Measurements from ENCODE around the gene CSN2.
"Not testable (repeated sequence)": the region's sequence is repeated elsewhere in the genome, so short reads cannot be mapped to it uniquely, and the experiment has no call there.

CSN2 gene, protein sequence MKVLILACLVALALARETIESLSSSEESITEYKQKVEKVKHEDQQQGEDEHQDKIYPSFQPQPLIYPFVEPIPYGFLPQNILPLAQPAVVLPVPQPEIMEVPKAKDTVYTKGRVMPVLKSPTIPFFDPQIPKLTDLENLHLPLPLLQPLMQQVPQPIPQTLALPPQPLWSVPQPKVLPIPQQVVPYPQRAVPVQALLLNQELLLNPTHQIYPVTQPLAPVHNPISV

DNA sequence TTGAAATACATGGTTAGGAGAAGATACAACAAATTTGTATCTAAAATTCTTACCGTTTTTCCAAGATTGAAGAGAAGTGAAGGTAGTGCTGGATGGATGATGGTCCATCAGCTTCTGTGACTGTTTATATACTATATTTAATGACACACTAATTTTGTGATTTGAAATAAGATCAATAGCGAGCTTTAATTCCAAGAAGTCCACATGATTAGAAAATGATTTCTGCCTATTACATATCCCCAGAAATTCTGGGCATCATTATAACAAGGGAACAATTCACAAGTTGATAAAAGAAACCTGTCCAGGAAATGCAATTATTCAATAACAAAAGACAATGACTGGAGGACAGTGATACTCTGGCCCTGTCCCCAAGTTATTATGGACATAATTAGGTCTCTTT lies at the start of gene CSN2:
CSN2 (minus strand) TSS at position 101 of the 400 bp plus-strand sequence. CDS start 4,733 bp downstream, outside the sequence.
- DNase-seq (ENCODE audit: low read depth in 2 of 2), result no peak

DNA sequence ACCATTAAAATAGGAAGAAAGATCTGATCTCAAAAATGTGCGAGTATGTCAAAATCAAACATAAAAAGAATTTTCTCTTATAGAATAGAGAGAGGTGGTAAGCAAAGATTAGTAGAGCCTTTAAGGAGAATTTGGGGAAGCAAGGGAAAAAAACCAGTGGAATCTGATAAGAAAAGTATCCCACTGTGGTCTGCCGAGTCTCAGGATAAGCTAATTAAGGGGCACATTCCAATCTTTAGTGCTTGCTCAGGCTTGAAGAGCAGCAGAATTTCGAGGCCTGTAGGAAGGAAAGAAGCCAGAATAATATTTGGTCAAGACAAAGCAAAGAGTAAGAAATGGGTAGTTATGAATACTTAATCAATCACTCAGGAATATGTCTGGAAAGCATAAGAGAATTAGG lies 43.2 kb upstream of the CSN2 start:
- no peak for DNase-seq (ENCODE audit: low read depth in 2 of 2)

DNA sequence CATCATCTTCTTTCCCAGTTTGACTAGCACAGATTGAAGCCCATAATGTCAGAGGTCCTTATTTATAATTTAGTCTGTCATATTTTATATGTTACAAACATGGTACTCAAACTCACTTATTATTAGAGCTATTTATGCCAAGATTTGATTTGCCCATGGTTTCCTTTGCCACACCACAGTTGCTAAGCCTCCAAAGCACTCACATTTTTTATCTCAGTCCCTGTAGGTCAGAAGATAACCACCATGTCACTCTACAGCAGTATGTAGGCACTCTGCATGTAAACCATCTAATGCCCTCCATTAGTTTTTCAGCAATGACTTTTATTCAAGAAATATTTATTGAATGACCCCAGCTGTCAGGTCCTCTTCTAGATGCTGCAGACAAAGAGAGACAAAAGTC lies 37.0 kb upstream of the CSN2 start:
- DNase-seq (ENCODE audit: low read depth in 2 of 2), result no peak

DNA sequence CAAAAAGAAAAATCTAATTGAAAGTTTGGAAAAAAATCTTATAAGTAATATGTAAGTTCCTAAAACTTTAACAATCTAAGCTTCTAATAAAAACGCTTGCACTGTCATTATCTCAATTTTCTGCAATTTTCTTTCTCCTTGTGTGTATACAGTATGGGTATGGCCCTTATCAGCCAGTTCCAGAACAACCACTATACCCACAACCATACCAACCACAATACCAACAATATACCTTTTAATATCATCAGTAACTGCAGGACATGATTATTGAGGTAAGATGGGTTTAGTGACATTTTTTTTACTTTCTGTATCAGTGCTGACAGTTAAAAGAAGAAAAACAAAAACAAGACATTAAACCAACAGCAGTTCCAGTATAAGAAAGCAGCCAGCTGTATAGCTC lies 35.2 kb upstream of the CSN2 start:
- no peak for DNase-seq (ENCODE audit: low read depth in 2 of 2)

DNA sequence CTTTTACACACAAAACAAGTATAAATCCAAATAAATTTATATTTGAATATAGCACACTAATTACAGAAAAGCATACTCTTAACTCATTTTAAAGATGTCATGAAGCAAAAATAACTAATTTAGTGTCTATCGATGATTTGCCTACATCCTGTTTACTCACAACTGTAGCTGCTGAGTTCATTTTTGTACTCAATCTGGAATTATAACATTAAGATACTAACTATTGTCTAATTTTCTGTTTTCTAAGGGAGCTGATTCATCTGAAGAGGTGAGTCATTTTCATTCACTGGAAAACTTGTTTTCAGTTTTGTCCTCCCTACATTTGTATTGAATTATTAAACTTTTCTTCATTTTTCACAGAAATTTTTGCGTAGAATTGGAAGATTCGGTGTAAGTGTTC lies 33.9 kb upstream of the CSN2 start:
- no peak for DNase-seq (ENCODE audit: low read depth in 2 of 2)

DNA sequence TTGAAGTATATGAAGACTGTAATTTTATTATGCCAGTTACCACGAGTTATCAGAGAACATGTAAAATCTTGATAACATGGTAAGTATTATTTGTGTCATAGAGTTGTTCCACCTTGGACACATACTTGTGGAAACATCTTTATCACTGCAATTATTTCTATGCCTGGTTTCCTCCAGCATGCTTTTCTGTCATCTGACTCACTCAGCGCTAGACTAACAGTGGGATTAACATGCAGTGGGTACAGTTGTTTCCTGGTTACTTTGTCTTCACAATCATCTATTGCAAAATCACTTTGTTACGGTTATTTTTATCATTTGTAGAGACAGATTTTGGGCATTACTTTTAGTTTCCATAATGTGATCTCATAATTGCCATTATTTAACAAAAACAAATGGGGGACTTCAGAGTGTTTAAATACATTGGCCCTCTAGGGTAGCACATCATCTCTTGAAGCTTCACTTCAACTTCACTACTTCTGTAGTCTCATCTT lies 30.0 kb upstream of the CSN2 start, which contains the start of gene STATH:
STATH (plus strand) TSS at position 441 of the 491 bp plus-strand sequence. CDS start 2,472 bp downstream, outside the sequence.
- DNase-seq (ENCODE audit: low read depth in 2 of 2), result no peak

DNA sequence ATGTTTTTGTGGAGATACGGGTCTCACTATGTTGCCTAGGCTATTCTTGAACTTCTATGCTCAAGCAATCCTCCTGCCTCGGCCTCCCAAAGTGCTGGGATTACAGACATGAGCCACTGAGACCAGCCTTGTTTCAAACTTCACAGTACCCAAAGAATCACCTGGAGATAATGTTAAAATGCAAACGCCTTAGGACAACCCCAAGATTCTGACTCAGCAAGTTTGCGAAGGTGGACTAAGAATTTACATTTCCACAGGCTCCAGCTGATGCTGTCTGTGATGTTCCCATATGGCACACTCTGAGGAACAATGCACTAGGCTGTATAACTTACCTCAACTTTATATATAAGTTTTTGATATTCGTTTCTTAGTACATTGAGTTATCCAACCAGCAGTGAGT lies 29.3 kb upstream of the CSN2 start:
- DNase-seq (ENCODE audit: low read depth in 2 of 2), result no peak

DNA sequence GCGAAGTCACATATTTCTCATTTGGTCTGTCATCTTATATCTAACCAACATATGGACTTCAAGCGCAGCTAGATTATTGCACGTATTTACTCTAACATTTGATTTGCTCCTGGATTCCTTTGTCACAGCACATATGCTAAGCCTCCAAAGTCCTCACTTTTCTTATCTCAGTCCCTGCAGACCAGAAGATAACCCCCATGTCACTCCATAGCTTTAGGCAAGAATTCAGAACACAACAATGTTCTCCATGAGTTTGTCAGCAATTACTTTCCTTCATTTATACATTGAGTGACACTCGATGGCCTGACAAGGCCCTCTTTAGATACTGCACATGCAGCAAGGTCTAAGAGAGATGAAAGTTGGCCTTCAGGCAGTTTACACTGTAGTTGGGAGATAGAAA lies 25.5 kb upstream of the CSN2 start:
- DNase-seq (ENCODE audit: low read depth in 2 of 2), result no peak

DNA sequence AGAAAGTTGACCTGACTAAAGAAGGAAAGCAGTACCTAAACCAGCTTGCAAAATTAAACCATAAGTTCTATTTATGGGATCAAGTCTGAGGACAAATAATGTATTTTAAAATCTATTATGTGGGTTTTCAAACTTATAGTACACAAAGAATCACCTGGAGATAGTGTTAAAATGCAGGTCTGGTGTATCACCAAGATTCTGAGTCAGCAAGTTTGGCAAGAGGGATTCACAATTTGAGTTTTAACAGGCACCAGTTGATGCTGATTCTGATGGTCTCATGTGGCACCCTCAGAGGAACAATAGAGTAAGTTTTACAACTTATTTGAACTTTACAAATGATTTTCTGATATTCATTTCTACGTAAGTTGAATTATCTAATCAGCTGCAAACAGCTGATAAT lies 21.1 kb upstream of the CSN2 start:
- no peak for DNase-seq (ENCODE audit: low read depth in 2 of 2)

DNA sequence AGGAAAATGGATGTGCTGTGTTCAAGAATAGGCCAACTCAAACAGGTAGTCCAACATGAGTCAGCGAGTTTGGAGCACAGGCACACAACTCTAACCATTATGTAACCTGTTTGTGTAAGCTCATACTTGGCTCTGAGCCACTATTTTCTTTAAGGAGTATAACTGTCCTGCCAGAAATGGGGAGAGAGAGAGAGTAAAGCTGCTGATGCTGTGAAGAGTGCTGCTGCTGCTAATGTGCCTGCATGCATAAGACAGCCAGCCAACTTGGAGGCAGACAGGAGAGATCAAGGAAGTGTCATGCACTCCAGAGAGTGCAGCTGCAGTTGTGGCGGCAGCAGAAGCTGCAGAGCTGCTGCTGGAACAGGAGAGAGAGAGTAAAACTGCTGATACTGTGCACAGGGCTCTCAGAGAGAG lies 18.5 kb upstream of the CSN2 start:
- DNase-seq (ENCODE audit: low read depth in 2 of 2), result no peak

DNA sequence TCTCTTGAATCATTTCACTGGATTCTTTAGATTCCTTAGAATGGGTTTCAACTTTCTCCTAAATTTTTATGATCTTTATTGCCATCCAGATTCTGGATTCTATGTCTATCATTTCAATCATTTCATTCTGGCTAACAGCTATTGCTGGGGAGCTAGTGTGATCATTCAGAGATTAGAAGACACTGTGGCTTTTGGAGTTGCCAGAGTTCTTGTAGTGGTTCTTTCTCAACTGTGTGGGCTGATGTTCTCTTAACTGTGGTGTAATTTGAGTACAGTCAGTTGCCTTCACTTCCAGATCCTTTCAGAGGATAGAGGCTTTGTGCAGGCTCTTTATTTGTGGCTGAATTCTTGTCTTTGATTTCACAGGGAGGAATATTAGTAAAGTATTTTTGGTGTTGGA lies 12.1 kb upstream of the CSN2 start:
- no peak for DNase-seq (ENCODE audit: low read depth in 2 of 2)

DNA sequence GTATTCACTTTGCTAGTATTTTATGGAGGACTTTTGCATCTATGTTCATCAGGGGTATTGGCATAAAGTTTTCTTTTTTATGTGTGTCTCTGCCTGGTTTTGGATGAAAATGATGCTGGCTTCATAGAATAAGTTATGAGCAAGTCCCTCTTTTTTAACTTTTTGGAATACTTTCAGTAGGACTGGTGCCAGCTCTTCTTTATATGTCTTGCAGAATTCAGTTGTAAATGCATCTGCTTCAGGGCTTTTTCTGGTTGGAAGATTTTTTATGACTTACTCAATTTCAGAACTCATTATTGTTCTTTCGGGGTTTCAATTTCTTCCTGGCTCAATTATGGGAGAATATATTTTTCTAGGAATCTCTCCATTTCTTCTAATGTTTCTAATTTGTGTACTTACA lies 9.1 kb upstream of the CSN2 start:
- DNase-seq (ENCODE audit: low read depth in 2 of 2), result no peak

DNA sequence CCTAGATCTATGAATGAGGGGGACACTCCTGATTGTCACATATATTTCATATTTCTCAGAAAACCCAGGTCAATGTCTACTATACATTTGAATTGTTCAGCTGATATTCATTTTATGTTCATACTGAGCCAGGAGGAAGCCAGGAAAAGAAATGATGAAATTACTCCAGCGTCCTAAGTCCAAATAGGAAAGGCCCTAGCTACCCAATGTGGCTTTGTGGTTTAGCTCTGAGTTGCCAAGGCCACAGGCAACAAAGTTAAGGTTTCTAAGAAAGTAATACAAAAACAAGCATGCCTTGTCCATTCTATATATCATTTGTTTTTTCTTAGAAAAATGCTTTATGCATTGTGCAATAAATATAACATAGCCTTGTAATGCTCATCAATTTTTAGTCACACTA lies 4.5 kb upstream of the CSN2 start:
- DNase-seq (ENCODE audit: low read depth in 2 of 2), result no peak

DNA sequence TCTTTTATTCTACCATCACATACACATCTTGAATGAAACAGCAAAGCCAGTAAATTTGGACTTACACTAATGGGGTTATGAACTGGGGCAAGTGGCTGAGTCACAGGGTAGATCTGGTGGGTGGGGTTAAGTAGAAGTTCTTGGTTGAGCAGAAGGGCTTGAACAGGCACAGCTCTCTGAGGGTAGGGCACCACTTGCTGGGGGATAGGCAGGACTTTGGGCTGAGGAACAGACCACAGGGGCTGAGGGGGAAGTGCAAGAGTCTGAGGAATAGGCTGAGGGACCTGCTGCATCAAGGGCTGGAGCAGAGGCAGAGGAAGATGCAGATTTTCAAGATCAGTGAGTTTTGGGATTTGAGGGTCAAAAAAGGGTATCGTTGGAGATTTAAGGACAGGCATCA lies 8.3 kb downstream of the CSN2 start:
- no peak for DNase-seq (ENCODE audit: low read depth in 2 of 2)

DNA sequence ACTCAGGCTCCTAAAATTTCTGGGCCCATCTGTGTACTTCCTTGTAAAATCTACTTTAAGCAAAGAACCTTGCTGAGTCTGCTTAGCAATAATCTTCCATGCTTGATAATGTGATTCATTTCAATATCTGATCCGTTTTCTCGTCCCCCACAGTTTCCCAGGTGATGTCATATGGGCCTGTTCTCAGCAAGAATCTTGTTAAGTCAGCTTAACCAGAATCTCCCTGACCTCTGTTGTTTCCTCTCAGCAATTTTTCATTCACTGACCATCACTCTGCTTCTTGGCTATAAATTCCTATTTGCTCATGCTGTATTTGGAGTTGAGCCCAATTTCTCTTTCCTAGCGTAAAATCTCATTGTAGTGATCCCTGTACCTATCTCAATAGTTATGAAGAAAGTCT lies 13.9 kb downstream of the CSN2 start:
- no peak for DNase-seq (ENCODE audit: low read depth in 2 of 2)

DNA sequence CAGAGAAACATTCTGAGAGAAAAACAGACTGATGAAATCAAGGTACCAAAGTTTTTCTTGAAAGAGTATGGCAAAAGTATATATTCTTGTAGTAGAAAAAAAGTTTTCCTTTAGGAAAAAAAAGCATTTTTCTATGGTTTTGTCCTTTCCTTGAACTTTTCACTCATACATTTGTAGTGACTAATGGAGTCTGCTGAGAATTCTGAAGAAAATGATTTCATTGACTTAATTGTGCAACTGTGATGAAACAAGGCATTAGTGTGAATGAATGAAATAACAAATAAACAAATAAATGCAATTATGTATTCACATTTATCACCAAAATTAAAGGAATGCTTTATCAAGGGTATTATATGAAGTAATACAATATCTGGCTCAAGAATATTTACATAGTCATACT lies 29.0 kb downstream of the CSN2 start:
- DNase-seq (ENCODE audit: low read depth in 2 of 2), result no peak

DNA sequence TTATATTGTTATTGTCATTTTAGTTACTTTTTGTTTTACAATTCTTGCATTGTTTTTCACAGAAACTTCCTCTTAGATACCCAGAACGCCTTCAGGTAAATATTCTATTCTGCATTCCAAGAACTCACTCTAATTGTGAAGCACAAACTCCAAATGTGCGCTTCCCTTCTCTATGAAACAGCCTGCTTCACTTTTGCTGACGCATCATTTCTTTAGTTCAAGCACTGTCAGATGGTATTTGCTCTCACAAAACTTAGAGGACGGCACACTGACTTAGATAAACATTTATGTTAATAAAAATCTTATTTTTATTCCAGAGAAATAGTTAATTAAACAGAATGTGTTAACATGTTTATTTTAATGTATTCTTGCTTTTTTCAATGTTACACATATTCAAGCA lies 31.4 kb downstream of the CSN2 start:
- DNase-seq (ENCODE audit: low read depth in 2 of 2), result no peak

DNA sequence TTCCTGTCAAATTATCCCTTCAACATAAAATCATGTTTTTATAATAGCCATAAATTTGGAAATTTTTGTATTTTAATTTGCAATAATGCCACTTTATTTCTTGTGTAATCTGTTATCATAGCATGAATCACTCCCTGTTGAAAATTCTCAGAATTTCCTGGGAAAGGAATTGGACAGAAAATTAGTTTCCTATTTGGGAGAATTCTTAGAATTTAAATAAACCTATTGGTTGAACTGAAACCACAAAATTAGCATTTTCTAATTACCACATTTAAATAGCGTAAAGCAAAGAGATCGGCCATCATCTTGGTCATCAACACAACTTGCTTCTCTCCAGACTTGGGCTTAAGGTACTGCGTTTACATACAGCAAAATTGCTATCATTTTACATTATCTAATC lies 34.8 kb downstream of the CSN2 start, which contains the start of gene CSN1S1:
CSN1S1 (plus strand) TSS at position 301 of the 400 bp plus-strand sequence. CDS start 1,488 bp downstream, outside the sequence.
- DNase-seq (ENCODE audit: low read depth in 2 of 2), result no peak

DNA sequence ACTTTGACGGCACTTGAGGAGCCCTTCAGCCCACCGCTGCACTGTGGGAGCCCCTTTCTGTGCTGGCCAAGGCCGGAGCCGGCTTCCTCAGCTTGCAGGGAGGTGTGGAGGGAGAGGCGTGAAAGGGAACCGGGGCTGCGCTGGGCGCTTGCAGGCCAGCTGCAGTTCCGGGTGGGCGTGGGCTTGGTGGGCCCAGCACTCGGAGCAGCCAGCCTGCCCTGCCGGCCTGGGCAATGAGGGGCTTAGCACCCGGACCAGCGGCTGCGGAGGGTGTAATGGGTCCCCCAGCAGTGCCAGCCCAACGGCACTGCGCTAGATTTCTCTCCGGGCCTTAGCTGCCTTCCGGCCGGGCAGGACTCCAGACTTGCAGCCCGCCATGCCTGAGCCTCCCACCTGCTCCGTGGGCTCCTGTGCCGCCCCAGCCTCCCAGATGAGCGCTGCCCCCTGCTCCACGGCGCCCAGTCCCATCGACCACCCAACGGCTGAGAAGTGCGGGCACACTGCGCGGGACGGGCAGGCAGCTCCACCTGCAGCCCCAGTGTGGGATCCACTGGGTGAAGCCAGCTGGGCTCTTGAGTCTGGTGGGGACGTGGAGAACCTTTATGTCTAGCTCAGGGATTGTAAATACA lies 41.6 kb downstream of the CSN2 start:
- not testable (repeated sequence) for DNase-seq (ENCODE audit: low read depth in 2 of 2)

DNA sequence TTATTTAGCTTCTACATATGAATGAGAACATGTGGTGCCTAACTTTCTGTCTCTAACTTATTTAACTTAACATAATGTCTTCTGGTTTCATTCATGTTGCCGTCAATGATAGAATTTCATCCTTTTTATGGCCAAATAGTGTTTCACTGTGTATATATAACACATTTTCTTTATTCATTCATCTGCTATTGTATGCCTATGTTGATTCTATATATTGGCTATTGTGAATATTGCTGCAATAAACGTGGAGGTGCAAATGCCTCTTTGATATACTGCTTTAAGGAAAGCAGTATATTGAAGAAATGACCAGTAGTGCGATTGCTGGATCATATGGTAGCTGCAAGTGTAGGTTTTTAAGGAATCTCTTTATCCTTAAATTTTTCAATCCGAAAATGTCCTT lies 44.7 kb downstream of the CSN2 start:
- no peak for DNase-seq (ENCODE audit: low read depth in 2 of 2)

DNA sequence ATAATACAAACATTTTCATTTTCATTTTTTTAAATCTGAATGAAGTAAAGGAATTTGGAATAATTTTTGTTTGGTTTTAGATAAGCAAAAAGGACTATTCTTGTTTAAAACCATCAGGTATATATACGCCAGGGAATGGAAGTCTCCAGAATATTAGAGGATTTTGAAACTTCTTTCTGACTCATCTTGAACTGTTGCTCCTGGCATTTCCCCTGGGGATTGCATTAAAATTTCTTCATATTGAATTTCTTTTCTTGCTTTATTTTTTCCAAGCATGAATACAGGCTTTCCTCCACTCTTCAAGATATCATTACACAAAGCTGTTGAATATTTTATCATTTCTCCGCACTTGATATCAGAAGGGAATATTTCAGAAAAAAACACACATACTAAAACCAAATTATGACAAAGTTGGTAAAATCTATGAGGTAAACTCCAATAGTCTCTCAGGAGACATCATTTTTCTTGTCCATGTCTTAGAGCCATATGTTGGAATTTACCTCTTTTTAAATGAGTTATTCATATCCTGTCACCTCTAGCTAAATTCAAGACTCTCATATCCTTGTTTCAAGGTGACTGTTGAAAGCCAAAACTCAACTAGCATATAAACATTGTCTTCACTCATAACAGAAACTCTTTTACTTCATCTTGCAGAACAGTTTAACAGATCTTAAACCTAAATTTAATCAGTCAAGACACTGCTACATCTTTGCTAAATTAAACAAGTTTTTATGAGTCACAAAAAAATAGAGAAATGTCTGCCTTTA lies 55.3 kb downstream of the CSN2 start:
- no peak for DNase-seq (ENCODE audit: low read depth in 2 of 2)

DNA sequence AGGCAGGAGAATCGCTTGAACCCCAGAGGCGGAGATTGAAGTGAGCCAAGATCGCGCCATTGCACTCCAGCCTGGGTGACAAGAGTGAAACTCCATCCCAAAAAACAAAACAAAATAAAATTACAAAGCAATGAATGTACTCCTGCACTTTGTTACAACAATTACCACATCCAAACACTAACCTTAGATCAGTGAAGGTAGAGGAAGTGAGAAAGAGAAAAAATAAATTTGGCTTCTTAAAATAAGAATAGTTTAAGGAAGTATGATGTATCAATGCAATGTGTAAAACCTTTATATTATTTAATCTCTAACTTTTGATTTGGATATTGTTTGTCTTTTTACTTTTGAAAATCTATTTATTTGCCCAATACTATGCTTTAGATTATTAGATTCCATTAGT lies 56.3 kb downstream of the CSN2 start:
- DNase-seq (ENCODE audit: low read depth in 2 of 2), result no peak

DNA sequence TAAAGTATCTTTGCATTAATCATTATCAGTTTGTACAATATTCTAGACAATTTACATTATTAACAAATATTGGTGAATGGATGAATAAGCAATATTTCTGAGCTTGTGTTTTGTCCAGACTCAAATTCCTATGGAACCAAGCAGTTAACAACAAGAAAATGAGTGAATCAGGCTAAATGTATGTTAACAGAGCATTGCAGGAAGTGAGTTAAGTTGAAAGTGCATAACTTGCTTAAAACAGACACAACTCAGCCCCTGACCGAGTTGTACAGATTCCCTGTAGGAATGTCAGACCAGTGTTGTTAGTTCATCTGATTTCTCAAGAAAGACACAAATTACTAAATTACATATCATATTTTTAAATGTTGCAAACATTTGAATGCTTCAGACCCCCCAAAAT lies 58.4 kb downstream of the CSN2 start:
- DNase-seq (ENCODE audit: low read depth in 2 of 2), result no peak
